HEK293 (cell line): ENCODE results near the gene MARF1.

ENCODE experiments used
- CTCF ChIP-seq: fragments of 450-650 bp; formaldehyde crosslinking; IDR thresholded peaks from 2 replicates; pipeline ENCODE4 v1.5.1; 2016; ENCODE audit warnings: missing biosample characterization, missing genetic modification characterization
- MYNN ChIP-seq: fragments of 450-650 bp; formaldehyde crosslinking; IDR thresholded peaks from 2 replicates; pipeline ENCODE4 v1.5.1; 2016; ENCODE audit warnings: missing biosample characterization, missing genetic modification characterization, borderline replicate concordance
- PATZ1 ChIP-seq: fragments of 450-650 bp; formaldehyde crosslinking; IDR thresholded peaks from 2 replicates; pipeline ENCODE4 v1.5.1; 2016; ENCODE audit warnings: missing biosample characterization, missing genetic modification characterization
- ZNF184 ChIP-seq: fragments of 450-650 bp; IDR thresholded peaks from 2 replicates; pipeline ENCODE4 v1.5.1; 2018; ENCODE audit warnings: missing biosample characterization, mild to moderate bottlenecking, missing genetic modification characterization
- ZNF274 ChIP-seq, 2 experiments: fragments of 200-500 bp in 1 of 2; fragments of 450-650 bp in 1 of 2; sonication (Bioruptor generic) in 1 of 2; formaldehyde crosslinking in 1 of 2; IDR thresholded peaks; 2 replicates each; pipeline versions ENCODE4 v1.5.1 to v1.6.1; 2014 to 2016; ENCODE audit warnings: borderline replicate concordance in 1 of 2, inconsistent platforms in 1 of 2, low read length in 1 of 2, missing biosample characterization in 1 of 2, missing genetic modification characterization in 1 of 2
- ZNF488 ChIP-seq: fragments of 450-650 bp; formaldehyde crosslinking; IDR thresholded peaks from 2 replicates; pipeline ENCODE4 v1.5.1; 2016; ENCODE audit warnings: missing biosample characterization, missing genetic modification characterization
- ZNF76 ChIP-seq: fragments of 450-650 bp; formaldehyde crosslinking; IDR thresholded peaks from 2 replicates; pipeline ENCODE4; 2016; ENCODE audit warnings: low read depth, missing biosample characterization, missing genetic modification characterization, borderline replicate concordance

- TF ChIP-seq ZNF488 (no peak), PATZ1 (tag by site-specific recombination) (no peak), ZNF184 (tag by site-specific recombination) (no peak), CTCF (no peak), ZNF76 (tag by site-specific recombination) (no peak), MYNN (tag by site-specific recombination) (no peak), ZNF274 (IDR thresholded peaks at IDR 0.05; ENCODE audit: low read length) (no peak), ZNF274 (tag by site-specific recombination; IDR thresholded peaks at IDR 0.05; ENCODE audit: borderline replicate concordance) (no peak)
Observed at GRCh38 chr16:15658149-15658548, 15.2 kb upstream of the MARF1 start.
